Measurements from ENCODE around the gene FHIT. TPM values are rescaled to one million over a fixed set of nuclear protein-coding genes. Genes with fewer than 3 reads are reported as not detected.

FHIT gene
- total RNA-seq, 1 donor from 2014 or later = 11.7 TPM

DNA sequence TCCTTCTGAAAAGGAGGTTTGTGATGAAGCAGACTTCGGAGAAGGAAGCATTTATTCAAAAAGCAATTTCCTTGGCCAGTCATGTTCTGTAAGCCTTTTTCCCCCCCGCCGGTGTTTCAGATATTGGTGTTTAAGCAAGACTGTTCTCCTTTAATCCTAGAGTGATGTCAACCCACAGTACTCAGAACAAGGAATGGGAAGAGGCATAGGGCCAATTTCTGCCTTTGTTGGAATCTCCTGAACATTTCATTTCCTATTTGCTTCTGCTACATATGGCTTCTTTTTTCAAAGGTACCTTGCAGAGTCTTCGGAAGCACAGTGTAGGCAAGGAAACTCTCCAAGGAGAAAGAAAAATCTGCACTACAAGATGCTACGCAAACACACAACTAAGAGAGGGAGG, 1488.3 kb downstream of the FHIT start:
- H3K36me3 Mint-ChIP-seq = no peaks in the 10 kb centered on the region
- no peak overlapping the region for H3K4me3 Mint-ChIP-seq
- H3K9me3 Mint-ChIP-seq = no peaks in the 10 kb centered on the region

GRCh38 chr3:59759298-59760031, 1491.8 kb downstream of the FHIT start:
- Mint-ChIP-seq H3K27ac (no peak overlapping the region), H3K27me3 (peaks cover 17% of the 10 kb centered on the region), H3K36me3 (no peaks in the 10 kb centered on the region), H3K4me3 (no peak overlapping the region), H3K4me1 (ENCODE audit: unreplicated experiment) (peaks cover 18% of the 10 kb centered on the region), H3K9me3 (no peaks in the 10 kb centered on the region)
- TF ChIP-seq, protein P1, sequence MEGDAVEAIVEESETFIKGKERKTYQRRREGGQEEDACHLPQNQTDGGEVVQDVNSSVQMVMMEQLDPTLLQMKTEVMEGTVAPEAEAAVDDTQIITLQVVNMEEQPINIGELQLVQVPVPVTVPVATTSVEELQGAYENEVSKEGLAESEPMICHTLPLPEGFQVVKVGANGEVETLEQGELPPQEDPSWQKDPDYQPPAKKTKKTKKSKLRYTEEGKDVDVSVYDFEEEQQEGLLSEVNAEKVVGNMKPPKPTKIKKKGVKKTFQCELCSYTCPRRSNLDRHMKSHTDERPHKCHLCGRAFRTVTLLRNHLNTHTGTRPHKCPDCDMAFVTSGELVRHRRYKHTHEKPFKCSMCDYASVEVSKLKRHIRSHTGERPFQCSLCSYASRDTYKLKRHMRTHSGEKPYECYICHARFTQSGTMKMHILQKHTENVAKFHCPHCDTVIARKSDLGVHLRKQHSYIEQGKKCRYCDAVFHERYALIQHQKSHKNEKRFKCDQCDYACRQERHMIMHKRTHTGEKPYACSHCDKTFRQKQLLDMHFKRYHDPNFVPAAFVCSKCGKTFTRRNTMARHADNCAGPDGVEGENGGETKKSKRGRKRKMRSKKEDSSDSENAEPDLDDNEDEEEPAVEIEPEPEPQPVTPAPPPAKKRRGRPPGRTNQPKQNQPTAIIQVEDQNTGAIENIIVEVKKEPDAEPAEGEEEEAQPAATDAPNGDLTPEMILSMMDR (conservative IDR thresholded peaks at IDR 0.05) = no peak
- DNase-seq (ENCODE audit: extremely low spot score, unreplicated experiment) = no peak

More for the DNA sequence above, 1488.3 kb downstream of the FHIT start:
- DNase-seq (ENCODE audit: extremely low spot score, unreplicated experiment) = no peak
- H3K27ac Mint-ChIP-seq = no peak overlapping the region
- TF ChIP-seq, protein P1 (conservative IDR thresholded peaks at IDR 0.05) = no peak
- H3K27me3 Mint-ChIP-seq = peaks cover 12% of the 10 kb centered on the region
- H3K4me1 Mint-ChIP-seq (ENCODE audit: unreplicated experiment) = peaks cover 6% of the 10 kb centered on the region

DNA sequence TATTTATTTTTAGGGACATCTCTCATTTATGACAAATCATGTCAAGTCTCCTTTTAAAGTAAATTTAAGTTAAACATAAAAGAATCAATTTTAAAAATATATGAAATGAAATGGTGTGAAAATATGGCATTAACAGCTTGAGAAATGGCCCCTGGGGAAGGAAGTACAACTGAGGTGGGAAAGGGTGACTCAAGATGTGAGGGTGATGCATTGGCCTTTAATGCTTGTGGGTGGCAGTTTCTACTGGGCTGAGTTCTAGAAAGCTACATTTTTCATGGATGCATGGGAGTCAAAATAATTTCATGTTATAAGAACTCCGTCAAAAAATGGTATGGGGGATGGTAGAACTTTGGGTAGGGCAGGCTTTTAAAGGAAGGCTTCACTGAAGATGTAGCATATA, 1492.6 kb downstream of the FHIT start:
- DNase-seq (ENCODE audit: extremely low spot score, unreplicated experiment) = no peak
- Mint-ChIP-seq H3K4me3 (no peak overlapping the region), H3K27ac (no peak overlapping the region), H3K9me3 (no peaks in the 10 kb centered on the region), H3K4me1 (ENCODE audit: unreplicated experiment) (peaks cover 18% of the 10 kb centered on the region), H3K36me3 (no peaks in the 10 kb centered on the region), H3K27me3 (peaks cover 17% of the 10 kb centered on the region)
- TF ChIP-seq, protein P1 (conservative IDR thresholded peaks at IDR 0.05) = no peak

GRCh38 chr3:59756934-59757333, 1494.3 kb downstream of the FHIT start:
- H3K4me3 Mint-ChIP-seq = no peak overlapping the region
- peaks cover 12% of the 10 kb centered on the region for H3K4me1 Mint-ChIP-seq (ENCODE audit: unreplicated experiment)
- peaks cover 18% of the 10 kb centered on the region for H3K27me3 Mint-ChIP-seq
- no peak for DNase-seq (ENCODE audit: extremely low spot score, unreplicated experiment)
- no peak overlapping the region for H3K27ac Mint-ChIP-seq
- TF ChIP-seq, protein P1 (conservative IDR thresholded peaks at IDR 0.05) = no peak
- H3K36me3 Mint-ChIP-seq = no peaks in the 10 kb centered on the region
- peaks cover 5% of the 10 kb centered on the region for H3K9me3 Mint-ChIP-seq

DNA sequence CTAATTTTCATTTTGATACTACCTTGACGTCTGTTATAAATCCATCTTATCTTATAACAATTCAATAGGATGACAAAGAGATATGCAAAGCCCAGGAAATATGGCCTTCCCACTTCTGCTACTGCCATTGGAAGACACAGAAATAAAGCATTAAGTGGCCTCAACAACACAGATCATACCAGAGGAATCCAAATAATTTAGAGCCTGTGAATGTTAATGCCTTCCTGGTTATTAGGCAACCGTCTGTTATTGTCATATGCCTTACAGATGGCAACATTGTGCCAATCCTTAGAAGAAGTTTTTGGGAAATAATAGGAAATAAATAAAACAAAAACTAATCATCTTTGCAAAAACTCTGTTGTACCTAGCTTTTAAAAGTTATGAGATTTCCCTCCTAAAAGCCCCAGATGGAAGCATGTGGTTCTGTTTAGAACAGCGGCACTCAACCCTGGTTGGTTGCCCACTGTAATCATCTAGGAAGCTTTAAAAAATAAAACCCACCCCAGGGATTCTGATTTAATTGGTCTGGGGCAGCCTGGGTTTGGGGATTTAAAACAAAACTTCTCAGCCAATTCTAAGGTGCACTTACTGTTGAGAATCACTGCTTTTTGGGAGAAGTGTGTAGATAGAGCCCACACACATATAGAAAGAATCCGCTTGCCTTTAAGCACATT, 1496.7 kb downstream of the FHIT start:
- no peak overlapping the region for H3K27ac Mint-ChIP-seq
- TF ChIP-seq, protein P1 (conservative IDR thresholded peaks at IDR 0.05) = no peak
- peaks cover 17% of the 10 kb centered on the region for H3K27me3 Mint-ChIP-seq
- H3K4me3 Mint-ChIP-seq = no peak overlapping the region
- peaks cover 9% of the 10 kb centered on the region for H3K9me3 Mint-ChIP-seq
- peaks cover 18% of the 10 kb centered on the region for H3K4me1 Mint-ChIP-seq (ENCODE audit: unreplicated experiment)
- no peak for DNase-seq (ENCODE audit: extremely low spot score, unreplicated experiment)
- no peaks in the 10 kb centered on the region for H3K36me3 Mint-ChIP-seq
